Placental pericyte (primary cell): ENCODE data around the gene HYAL2. TPM values are rescaled to one million over a fixed set of nuclear protein-coding genes. Genes with fewer than 3 reads are reported as not detected.

Experiments
- total RNA-seq: library from RNA; depleted of rRNA; stranded (reverse); fragments of >200 nt; gene quantifications from 2 replicates; pipeline ENCODE4 v1.2.3, GENCODE V29; 2012

The HYAL2 gene
- total RNA-seq: 24.9 and 78.5 TPM in 2 replicates

DNA sequence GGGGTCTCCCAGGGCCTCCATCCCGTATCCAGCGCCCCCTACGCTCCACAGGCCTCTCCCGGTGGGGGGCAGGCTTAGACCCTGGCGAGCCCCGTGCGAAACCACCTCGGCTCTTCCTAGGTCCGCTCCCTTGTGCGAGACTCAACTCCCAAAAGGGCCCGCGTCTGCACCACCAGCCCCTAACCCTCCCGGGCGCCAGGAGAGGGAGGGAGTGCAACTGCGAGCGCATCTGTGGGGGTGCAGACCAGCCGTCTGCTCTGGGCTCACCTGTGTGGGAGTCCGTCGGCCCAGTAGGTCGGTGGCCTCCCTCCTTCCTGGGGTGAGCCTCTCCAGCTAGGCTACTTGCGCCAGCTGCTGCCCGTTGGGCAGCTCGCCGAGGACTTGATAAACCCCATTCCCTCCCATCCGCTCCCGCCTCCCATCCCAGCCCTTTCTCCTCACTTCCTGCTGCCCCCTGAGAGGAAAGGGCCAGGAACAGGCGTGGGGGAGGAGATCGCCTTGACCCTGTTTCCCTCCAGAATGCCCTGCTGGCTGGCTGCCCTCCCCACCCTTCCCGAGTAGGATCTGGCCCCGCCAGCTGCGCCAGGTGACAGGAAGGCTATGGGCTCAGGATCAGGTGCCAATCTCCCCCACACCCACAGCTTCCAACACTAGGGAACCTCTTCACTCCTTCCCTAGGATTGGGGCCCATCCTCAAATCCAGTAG, at the start of gene HYAL2:
HYAL2 (minus strand) TSS at position 360 of the 706 bp plus-strand sequence. CDS start 2,256 bp downstream, outside the sequence.

GRCh38 chr3:50358911-50359759, 36.6 kb upstream of the HYAL2 start, which contains the start of gene TMEM115:
Gene TMEM115, minus strand, starts transcription at chr3:50359521. Its CDS starts 458 bp downstream, at chr3:50359063.

DNA sequence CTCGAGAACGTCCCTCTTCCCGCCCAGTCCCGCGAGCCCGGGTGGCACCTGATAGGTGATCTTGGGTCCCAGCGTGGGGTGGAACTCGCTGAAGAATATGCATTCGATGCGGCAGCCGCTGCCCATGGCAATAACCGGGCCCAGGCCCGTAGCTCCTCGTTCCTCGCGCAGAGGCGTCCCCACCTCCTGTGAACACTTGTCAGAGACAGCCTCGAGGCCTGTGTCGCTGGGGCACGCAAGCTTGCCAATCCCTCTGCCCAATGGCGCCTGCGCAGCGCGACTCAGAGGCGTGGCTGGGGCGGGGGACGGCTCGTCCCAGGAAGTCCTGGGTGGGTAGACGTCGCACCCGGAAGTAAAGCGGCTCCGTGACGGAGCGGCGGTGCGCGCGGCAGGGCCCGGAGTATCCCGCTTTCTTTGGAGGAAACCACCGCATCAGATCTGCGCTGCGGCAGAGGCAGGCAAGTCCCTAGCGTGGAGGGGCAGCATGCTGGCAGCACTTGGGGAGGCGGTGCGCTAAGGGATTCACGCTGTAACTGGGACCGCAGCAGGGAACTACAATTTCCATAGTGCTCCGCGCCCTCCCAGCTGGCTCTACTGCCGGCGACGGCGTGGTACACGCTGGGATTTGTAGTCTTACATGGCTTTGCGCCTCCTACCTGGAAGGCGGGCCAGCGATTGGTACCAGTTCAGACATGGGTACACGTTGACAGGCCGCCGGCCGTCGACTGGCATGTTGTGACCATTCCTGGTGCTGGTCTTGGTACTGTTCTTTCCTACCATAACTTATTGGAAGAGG, 28.2 kb upstream of the HYAL2 start, which contains the start of the genes CYB561D2 and NPRL2:
CYB561D2 (plus strand) TSS at position 336 of the 796 bp plus-strand sequence. CDS start 572 bp downstream, outside the sequence.
NPRL2 (minus strand) TSS at position 249 of the 796 bp plus-strand sequence; CDS start at position 126, 123 bp downstream.

DNA sequence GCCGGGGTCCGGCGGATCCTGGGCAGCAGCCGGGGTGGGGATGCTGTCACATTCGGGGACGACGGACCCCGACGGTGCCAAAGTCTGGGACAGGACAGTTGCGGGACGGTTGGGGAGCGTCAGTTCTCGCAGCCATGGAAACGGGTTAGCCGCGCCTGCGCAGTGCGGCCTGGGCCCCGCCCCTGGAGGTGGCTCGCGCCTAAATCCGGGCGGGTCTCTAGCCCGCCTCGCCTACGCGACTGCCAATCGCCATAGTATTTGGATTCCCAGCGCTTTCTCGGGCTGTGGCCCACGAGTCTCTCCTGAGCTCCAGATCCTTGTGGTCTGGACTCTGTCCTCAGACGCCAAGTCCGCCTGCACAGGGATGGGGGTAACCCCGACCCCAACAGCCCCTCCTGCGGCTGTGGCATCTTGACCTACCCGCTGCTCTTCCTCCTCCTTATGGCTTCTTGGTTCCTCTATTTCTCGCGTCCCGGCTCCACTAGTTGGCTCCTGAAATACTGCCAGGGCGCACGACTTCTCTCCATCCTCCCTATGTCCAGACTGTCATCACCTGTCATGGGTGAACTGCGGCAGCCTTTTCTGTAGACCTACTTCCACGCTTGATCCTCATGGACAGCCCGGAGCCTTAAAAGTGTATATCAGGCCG, 23.2 kb upstream of the HYAL2 start, which contains the start of gene ZMYND10:
ZMYND10 (minus strand) TSS at position 147 of the 649 bp plus-strand sequence. CDS start 153 bp downstream, outside the sequence.

DNA sequence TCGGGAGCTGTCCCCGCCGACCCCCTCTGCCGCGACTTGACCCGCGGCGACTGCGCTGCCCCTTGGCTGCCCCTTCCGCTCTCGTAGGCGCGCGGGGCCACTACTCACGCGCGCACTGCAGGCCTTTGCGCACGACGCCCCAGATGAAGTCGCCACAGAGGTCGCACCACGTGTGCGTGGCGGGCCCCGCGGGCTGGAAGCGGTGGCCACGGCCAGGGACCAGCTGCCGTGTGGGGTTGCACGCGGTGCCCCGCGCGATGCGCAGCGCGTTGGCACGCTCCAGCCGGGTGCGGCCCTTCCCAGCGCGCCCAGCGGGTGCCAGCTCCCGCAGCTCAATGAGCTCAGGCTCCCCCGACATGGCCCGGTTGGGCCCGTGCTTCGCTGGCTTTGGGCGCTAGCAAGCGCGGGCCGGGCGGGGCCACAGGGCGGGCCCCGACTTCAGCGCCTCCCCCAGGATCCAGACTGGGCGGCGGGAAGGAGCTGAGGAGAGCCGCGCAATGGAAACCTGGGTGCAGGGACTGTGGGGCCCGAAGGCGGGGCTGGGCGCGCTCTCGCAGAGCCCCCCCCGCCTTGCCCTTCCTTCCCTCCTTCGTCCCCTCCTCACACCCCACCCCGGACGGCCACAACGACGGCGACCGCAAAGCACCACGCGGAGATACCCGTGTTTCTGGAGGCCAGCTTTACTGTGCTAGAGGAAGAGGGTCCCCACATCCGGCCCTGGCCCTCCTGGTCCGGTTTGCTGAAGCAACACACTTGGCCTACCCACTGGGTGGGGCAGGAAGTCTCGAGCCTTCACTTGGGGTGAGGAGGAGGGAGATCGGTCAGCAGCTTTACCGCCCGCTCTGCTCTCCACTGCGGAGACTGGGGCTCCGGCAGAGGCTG, 18.1 kb upstream of the HYAL2 start, which contains the start of gene RASSF1:
RASSF1 (minus strand) TSS at position 389 of the 882 bp plus-strand sequence; CDS start at position 358, 31 bp downstream.

DNA sequence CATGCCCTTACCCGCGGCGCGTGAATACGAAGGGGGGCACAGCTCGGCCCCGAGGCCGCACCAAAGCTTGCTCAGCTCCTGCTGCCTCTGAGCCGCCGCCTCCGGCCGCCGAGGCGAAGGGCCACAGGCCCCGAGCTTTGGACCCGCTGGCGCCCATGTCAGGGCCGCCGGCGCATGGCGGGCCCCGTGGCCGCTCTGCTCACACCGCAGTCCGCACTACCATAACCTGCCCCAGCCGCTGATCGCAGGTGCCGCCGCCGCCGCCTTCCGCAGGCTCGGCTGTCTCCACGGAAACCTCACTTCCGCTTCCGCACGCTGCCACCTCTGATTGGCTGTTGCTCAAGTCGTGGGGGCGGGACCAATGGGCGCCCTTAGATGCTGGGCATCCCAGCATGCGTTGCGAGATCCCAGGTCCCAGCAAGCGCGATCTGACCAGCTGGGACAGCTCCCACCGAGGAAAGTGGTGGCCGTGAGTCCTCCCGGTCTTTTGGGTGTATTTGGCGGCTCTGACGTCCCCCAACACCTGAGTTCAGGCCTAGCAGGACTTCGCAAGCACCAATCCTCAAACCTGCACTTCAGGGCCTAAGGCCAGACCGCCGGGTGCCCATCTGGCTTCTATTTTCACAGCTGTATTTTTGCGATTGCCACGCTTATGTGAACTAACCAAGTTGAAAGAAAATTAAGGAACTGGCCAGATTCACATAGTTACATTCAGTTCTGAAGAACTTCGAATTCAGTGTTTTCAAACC, 5.6 kb upstream of the HYAL2 start, which contains the start of gene TUSC2:
TUSC2 (minus strand) TSS at position 281 of the 749 bp plus-strand sequence; CDS start at position 157, 124 bp downstream.

DNA sequence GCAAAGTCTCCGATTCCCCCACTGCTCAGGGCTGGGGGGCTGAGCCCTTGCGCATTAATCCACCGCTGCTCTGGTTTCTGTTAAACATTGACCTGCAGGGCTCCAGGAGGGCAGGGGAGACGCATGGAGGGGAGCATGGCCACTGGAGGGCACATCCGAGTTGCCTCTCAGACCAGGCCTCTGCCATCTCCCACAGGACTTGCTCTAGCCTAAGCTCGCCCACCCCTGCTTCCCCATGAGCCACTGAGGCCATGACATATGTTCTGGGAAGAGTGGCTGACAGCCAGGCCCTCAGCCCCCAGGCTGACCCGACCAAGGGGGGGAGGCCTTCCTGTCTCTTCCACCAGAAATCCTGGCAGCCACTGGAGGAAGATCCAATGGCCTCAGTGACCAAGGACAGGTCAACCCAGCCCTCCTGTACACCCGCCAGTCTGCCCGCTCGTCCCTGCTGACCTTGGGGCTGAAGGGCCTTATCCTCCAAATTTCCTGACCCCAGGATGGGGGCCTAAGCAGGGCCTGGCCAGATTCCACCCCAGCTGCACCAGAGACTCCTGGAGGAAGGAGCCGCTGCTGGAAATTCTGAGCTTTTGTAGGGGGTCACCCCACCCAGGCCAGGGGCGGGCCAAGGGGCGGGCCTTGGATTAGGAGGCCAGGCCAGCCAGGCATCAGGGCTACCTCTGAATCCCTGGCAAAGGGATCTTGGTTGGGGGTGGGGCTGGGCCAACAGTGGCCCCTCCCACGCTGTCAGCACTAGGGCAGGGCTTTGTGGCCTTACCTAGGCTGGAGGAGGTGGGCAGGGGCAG, 19.3 kb downstream of the HYAL2 start, which contains the start of gene HYAL1:
HYAL1 (minus strand) TSS at position 562 of the 803 bp plus-strand sequence. CDS start 618 bp downstream, outside the sequence.

GRCh38 chr3:50298836-50299637, 23.5 kb downstream of the HYAL2 start, which contains the start of the genes HYAL3 and NAA80:
Gene HYAL3, minus strand, starts transcription at chr3:50299405. Its CDS starts 3,803 bp downstream, at chr3:50295602.
Gene NAA80, minus strand, starts transcription at chr3:50299405. Its CDS starts 1,942 bp downstream, at chr3:50297463.

GRCh38 chr3:50292159-50293078, 30.1 kb downstream of the HYAL2 start, which contains the start of gene IFRD2:
Gene IFRD2, minus strand, starts transcription at chr3:50292429. Its CDS starts 155 bp downstream, at chr3:50292274.

DNA sequence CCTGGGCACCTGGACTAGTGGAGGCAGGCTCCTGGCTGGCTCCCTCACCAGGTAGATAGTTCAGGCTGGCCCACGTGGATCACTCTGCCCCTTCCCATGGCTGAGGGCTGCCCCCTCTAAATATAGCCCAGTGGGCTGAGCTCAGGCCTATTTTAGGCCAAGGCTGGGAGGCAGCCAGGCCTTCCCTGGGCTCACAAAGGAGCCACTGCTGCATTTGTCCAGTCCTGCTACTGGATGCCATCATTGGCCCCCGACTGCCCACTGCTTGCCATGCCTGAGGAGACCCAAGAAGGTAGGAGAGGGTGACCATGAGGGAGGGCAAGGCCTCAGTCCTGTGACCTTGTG, 43.7 kb downstream of the HYAL2 start, which contains the start of gene LSMEM2:
LSMEM2 (plus strand) TSS at position 208 of the 345 bp plus-strand sequence; CDS start at position 235, 27 bp downstream.

DNA sequence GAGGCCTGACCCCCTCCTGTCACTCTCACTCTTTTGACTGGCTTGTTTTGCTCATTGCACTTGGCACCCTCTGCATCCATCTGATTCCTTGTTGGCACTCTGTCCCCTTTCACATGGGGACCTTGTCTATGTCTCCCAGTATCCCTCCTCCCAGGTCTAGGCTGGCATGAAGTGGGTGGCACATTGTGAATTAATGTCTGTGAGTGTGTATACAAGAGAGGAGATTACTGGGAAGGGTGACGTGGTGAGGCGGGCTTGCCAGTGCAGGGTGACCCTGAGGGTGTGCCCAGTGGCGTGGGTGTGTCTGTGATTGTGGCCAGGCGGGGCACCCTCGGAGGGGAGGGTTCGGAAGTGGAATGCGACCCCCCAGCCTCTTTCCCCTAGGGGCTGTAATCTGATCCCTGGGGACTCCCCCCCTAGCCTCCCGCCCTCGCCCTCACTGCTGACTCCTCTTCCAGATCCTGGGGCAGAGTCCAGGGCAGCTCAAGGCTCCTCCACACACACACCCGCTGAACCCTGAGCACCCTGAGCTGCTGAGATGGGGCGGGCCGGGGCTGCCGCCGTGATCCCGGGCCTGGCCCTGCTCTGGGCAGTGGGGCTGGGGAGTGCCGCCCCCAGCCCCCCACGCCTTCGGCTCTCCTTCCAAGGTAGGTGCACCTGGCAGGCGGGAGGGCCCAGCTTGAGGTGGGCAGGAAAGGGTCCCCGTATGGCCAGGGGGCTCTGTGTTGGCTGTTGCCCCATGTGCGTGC, 53.7 kb downstream of the HYAL2 start, which contains the start of gene SEMA3B:
SEMA3B (plus strand) TSS at position 445 of the 749 bp plus-strand sequence; CDS start at position 539, 94 bp downstream.

